HG03520 (cell line): ENCODE measurements around the gene DENND4A.
"Not testable (repeated sequence)": the region's sequence is repeated elsewhere in the genome, so short reads cannot be mapped to it uniquely, and the experiment has no call there.

Source experiments
- ATAC-seq: cut with Tn5 transposase; IDR thresholded peaks from one replicate; pipeline ENCODE4 v1.9.1; 2021; ENCODE audit warnings: mild to moderate bottlenecking, moderate library complexity; ENCODE audit not compliant: unreplicated experiment

Gene DENND4A

GRCh38 chr15:65819563-65819960, 27.5 kb upstream of the DENND4A start:
- ATAC-seq = no peak

DNA sequence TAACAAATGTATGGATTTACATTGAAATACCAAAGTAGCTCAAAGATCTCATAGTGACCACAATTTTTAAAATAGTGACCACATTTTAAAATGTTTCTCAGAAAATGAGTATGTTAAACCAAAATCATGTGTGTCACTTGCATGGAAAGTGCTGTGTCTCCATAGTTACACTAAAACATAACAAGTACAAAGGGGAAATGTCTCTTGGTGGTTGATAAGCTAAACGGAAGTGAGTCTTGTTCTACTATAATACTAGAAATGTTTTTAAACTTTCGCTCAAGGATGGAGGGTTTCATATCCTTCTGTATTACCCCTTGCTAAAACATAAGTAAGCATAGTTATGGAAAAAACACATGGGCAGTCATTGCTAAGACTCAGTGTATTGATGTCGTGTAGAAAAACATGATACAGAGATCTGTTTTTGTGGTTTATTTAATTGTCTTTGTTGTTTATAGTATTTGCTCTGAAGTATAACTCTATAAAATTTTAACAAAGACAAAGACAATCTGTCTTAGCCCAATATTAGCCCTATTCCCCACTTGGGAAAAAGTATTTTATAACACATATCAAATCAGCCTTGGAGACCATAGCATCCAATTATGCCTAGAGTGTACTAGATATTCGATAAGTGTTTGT, 27.0 kb upstream of the DENND4A start:
- ATAC-seq = peak; percentile 67

GRCh38 chr15:65816441-65816840, 24.3 kb upstream of the DENND4A start:
- no peak for ATAC-seq

GRCh38 chr15:65816008-65816407, 23.9 kb upstream of the DENND4A start:
- ATAC-seq = not testable (repeated sequence)

DNA sequence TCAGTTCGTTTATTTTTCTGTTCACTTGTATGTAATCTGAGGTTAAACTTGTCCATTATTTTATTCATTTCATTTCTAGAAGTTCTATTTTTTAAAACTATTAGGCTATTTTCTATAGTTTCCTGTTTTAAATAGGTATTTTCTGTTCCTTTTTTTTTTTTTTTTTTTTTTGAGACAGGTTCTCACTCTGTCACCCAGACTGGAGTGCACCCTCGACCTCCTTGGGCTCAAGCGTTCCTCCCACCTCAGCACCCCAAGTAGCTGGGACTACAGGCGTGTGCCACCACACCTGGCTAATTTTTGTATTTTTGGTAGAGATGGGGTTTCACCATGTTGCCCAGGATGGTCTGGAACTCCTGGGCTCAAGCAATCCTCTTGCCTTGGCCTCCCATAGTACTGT, 22.2 kb upstream of the DENND4A start:
- ATAC-seq = not testable (repeated sequence)

DNA sequence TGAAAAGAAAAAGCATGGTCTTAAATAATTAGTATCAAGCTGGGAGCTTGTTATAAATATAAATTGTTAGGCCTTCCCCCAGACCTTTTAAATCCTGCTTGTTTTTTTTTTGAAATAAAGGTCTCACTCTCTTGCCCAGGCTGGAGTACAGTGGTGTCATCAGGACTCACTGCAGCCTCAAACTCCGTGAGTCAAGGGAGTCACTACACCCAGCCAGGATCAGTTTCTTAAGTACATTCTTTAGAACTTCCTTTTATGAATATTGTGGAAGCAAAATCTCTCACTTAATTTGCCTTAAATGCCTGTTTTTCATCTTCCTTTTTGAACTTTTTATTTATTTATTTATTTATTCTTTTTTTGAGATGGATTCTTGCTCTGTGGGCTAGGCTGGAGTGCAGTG, 20.8 kb upstream of the DENND4A start:
- ATAC-seq = no peak

DNA sequence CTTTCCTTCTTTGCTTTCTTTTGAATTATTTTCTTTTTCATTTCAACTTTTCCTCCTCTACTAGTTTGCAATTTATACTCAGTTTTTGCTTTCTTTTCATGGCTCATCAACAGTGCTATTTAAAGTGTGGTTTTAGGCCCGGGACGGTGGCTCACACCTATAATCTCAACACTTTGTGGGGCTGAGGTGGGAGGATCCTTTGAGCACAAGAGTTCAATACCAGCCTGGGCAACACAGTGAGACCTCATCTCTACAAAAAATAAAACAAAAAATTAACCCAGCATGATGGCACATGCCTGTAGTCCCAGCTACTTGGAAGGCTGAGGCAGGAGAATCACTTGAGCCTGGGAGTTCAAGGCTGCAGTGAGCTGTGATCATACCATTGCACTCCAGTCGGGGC, 20.4 kb upstream of the DENND4A start:
- ATAC-seq = no peak

DNA sequence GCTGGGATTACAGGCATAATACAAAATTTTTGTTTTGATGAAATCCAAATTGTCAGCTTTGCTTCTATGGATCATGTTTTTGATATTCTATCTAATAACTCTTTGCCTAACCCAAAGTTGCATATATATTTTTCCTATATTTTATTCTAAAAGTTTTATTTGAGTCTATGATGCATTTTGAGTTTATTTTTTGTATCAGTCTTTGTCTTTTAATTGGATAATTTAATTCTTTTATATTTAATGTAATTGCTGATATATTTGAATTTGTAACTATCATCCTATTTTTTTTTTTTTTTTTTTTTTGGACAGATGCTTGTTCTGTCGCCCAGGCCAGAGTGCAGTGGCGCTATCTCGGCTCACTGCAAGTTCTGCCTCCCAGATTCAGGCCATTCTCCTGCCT, 19.7 kb upstream of the DENND4A start:
- no peak for ATAC-seq

- ATAC-seq = not testable (repeated sequence)
These were observed 19.1 kb upstream of the DENND4A start for GRCh38 chr15:65811011-65811733.

GRCh38 chr15:65806397-65806796, 14.3 kb upstream of the DENND4A start:
- ATAC-seq = no peak

GRCh38 chr15:65805019-65805745, 13.1 kb upstream of the DENND4A start:
- no peak for ATAC-seq

- ATAC-seq = no peak
These were observed 12.3 kb upstream of the DENND4A start for GRCh38 chr15:65804252-65804931.

GRCh38 chr15:65801229-65801805, 9.2 kb upstream of the DENND4A start:
- ATAC-seq = no peak

- no peak for ATAC-seq
These were observed 4.6 kb upstream of the DENND4A start for GRCh38 chr15:65796610-65797078.

- no peak for ATAC-seq
These were observed 3.6 kb upstream of the DENND4A start for GRCh38 chr15:65795663-65796216.

DNA sequence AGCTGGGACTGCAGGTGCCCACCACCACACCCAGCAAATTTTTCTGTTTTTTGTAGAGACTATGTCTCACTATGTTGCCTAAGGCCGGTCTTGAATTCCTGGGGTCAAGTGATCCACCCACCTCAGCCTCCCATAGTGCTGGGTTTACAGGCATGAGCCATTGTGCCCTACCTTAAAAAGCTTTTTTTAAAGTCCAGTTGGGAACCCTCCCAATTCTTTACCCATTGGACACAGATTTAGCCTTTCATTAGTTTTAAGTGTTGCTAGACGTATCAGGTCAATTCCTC, 1.7 kb upstream of the DENND4A start:
- no peak for ATAC-seq

DNA sequence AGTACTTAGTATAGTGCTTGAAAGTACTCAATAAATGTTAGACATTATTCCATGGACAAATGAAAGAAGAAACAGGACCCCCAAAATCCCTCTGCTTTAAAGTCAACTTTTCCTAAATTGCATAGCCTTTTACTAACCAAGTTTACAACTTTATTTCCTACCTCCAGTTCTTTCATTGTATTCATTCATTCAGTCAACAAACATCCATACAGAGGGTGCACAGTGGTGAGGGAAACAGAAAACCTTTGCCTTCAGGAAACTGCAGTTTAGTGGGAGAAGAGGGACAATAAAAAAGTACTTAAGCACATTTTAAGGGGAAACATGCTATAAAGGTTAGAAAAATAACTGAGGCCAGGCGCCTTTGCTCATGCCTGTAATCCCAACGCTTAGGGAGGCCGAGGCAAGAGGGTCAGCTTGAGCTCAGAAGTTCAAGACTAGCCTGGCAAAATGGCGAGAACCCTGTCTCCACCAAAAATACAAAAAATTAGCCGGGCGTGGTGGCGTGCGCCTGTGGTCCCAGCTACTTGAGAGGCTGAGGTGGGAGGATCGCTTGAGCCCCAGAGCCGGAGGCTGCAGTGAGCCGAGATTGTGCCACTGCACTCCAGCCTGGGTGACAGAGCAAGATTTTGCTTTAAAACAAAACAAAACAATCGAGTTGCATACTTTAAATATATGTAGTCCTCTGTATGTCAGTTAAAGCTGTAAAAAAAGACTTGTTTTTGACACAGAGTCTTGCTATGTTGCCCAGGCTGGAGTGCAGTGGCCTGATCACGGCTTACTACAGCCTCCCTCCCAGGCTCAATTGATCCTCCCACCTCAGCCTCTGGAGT, 1.1 kb upstream of the DENND4A start:
- no peak for ATAC-seq

- no peak for ATAC-seq
These were observed 557 bp downstream of the DENND4A start for GRCh38 chr15:65791335-65792137.

DNA sequence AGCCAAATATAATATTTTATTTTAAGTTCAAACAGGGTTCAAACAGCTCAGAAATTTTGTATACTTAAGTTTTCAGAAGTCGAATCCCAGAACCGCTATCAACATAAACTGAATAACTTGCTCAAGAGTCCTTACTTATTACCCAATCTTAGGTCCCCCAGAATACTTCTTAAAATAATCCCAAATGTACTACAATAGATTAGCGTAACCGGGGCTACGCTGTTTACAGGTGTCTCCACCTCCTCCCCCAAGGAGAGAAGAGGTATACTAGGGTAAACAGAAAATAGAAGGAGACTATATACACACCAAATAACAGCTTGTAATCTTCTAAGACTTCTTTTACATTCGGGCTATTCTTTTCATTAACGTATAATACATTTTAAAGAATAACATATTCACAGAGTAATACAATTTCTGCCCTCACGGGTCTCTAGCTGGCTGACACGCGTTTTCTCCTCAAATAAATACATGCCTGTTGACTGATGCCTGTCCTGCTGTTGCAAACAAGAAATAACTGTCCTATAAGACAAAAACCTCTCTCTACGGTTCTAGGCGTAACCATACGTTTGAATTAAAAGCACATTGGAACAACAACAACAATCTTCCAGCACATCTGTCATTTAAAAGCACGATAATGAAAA, 1.3 kb downstream of the DENND4A start:
- no peak for ATAC-seq
